Suprapubic skin (tissue), 4 donors: ENCODE data around the gene ARHGEF12. TPM values are rescaled to one million over a fixed set of nuclear protein-coding genes. Genes with fewer than 3 reads are reported as not detected.

ENCODE experiments used
- DNase-seq, 2 donors: peaks; one replicate each; pipeline ENCODE4 v3.0.0-alpha.2; 2019; ENCODE audit warnings: low spot score in 2 of 2
- H3K27ac ChIP-seq: fragments of 200-600 bp; sonication (generic); one replicate; pipeline ENCODE4 v1.5.1; 2019
- H3K27me3 ChIP-seq: fragments of 200-600 bp; sonication (generic); one replicate; pipeline ENCODE4 v1.5.1; 2019
- H3K36me3 ChIP-seq: fragments of 200-600 bp; sonication (generic); one replicate; pipeline ENCODE4 v1.5.1; 2019
- H3K4me1 ChIP-seq: fragments of 200-600 bp; sonication (generic); one replicate; pipeline ENCODE4 v1.5.1; 2019
- H3K4me3 ChIP-seq: fragments of 200-600 bp; sonication (generic); one replicate; pipeline ENCODE4 v1.5.1; 2019; ENCODE audit warnings: mild to moderate bottlenecking
- H3K9me3 ChIP-seq: fragments of 200-600 bp; sonication (generic); one replicate; pipeline ENCODE4 v1.5.1; 2019
- CTCF ChIP-seq, 2 donors: fragments of 200-600 bp in 1 of 2; fragments of 450-650 bp in 1 of 2; sonication (generic) in 1 of 2; IDR thresholded peaks; one replicate each; pipeline ENCODE4 v1.5.1; 2016 to 2019; ENCODE audit warnings: antibody characterized with exemption in 2 of 2, mild to moderate bottlenecking in 1 of 2, moderate library complexity in 1 of 2
- EP300 ChIP-seq: sonication (generic); formaldehyde crosslinking; IDR thresholded peaks from one replicate; pipeline ENCODE4 v1.6.1; 2017; ENCODE audit warnings: antibody characterized with exemption
- POLR2A ChIP-seq, 2 donors: fragments of 450-650 bp; IDR thresholded peaks; one replicate each; pipeline ENCODE4 v1.6.1; 2017; ENCODE audit warnings: antibody characterized with exemption in 2 of 2, mild to moderate bottlenecking in 2 of 2, moderate library complexity in 2 of 2
- POLR2AphosphoS5 ChIP-seq, 3 donors: sonication (generic); formaldehyde crosslinking; IDR thresholded peaks; one replicate each; pipeline ENCODE4 v1.6.1; 2017; ENCODE audit warnings: antibody characterized with exemption in 3 of 3
- WGBS: methylation state at CpG from one replicate; pipeline ENCODE4 v1.1.5; 2018; 5-methylcytosine and 5-hydroxymethylcytosine counted together
- total RNA-seq, 4 donors: library from RNA; depleted of rRNA; stranded (reverse); fragments of >200 nt; gene quantifications; one replicate each; pipeline ENCODE4 v1.1.0, GENCODE V29; 2016

The ARHGEF12 gene
- total RNA-seq, 4 donors from 2014 or later, result 107 to 222 (median 138) TPM

GRCh38 chr11:120424970-120425332, 88.7 kb downstream of the ARHGEF12 start:
- Histone ChIP-seq H3K4me3 (no peak overlapping the region), H3K27me3 (no peaks in the 10 kb centered on the region), H3K4me1 (peaks cover 8% of the 10 kb centered on the region), H3K9me3 (no peaks in the 10 kb centered on the region), H3K36me3 (peaks cover 20% of the 10 kb centered on the region), H3K27ac (no peak overlapping the region)
- DNase-seq, result no peak
- TF ChIP-seq CTCF (IDR thresholded peaks at IDR 0.05), result no peak
- no peak for TF ChIP-seq EP300
- no peak for TF ChIP-seq POLR2AphosphoS5 (IDR thresholded peaks at IDR 0.05)
- no peak for TF ChIP-seq POLR2A (IDR thresholded peaks at IDR 0.05)
- WGBS, result 86% methylated on average over 3 of the region's 3 CpGs

GRCh38 chr11:120425527-120425926, 89.3 kb downstream of the ARHGEF12 start:
- Histone ChIP-seq H3K36me3 (peaks cover 15% of the 10 kb centered on the region), H3K27me3 (no peaks in the 10 kb centered on the region), H3K4me3 (no peak overlapping the region), H3K9me3 (no peaks in the 10 kb centered on the region), H3K4me1 (peaks cover 8% of the 10 kb centered on the region), H3K27ac (no peak overlapping the region)
- DNase-seq, result no peak
- 76% methylated on average over 3 of the region's 3 CpGs for WGBS
- TF ChIP-seq EP300 (no peak), POLR2AphosphoS5 (IDR thresholded peaks at IDR 0.05) (no peak), POLR2A (IDR thresholded peaks at IDR 0.05) (no peak), CTCF (IDR thresholded peaks at IDR 0.05) (no peak)

- Histone ChIP-seq H3K4me1 (peaks cover 20% of the 10 kb centered on the region), H3K36me3 (peaks cover 4% of the 10 kb centered on the region), H3K4me3 (no peak overlapping the region), H3K27ac (no peak overlapping the region), H3K9me3 (no peaks in the 10 kb centered on the region), H3K27me3 (no peaks in the 10 kb centered on the region)
- TF ChIP-seq POLR2A (IDR thresholded peaks at IDR 0.05), result no peak
- no peak for TF ChIP-seq POLR2AphosphoS5 (IDR thresholded peaks at IDR 0.05)
- no peak for TF ChIP-seq EP300
- TF ChIP-seq CTCF (IDR thresholded peaks at IDR 0.05), result no peak
- DNase-seq, result no peak
Observed at GRCh38 chr11:120430146-120430545, 93.9 kb downstream of the ARHGEF12 start.

- Histone ChIP-seq H3K9me3 (no peaks in the 10 kb centered on the region), H3K4me1 (peaks cover 17% of the 10 kb centered on the region), H3K36me3 (peaks cover 4% of the 10 kb centered on the region), H3K4me3 (no peak overlapping the region), H3K27me3 (no peaks in the 10 kb centered on the region), H3K27ac (peak overlapping the region; percentile 66)
- DNase-seq, result no peak
- WGBS, result 73% methylated on average over 3 of the region's 3 CpGs
- TF ChIP-seq POLR2AphosphoS5 (IDR thresholded peaks at IDR 0.05) (no peak), POLR2A (IDR thresholded peaks at IDR 0.05) (no peak), EP300 (no peak), CTCF (IDR thresholded peaks at IDR 0.05) (peak in 1 of 2 donors; percentile 15)
Observed at GRCh38 chr11:120431633-120432032, 95.4 kb downstream of the ARHGEF12 start.

- H3K4me3 ChIP-seq, result no peak overlapping the region
- peaks cover 8% of the 10 kb centered on the region for H3K36me3 ChIP-seq
- 24% methylated on average over 4 of the region's 4 CpGs for WGBS
- TF ChIP-seq EP300 (no peak), POLR2AphosphoS5 (IDR thresholded peaks at IDR 0.05) (peak in 2 of 3 donors; percentile 16 to 17)
- no peak for DNase-seq
- no peaks in the 10 kb centered on the region for H3K9me3 ChIP-seq
- peak overlapping the region; percentile 66 for H3K27ac ChIP-seq
- peaks cover 17% of the 10 kb centered on the region for H3K4me1 ChIP-seq
- H3K27me3 ChIP-seq, result no peaks in the 10 kb centered on the region
Observed at GRCh38 chr11:120432056-120433018, 96.1 kb downstream of the ARHGEF12 start.
